Lower leg skin (tissue), 4 donors: ENCODE measurements around the gene NEGR1. TPM values are rescaled to one million over a fixed set of nuclear protein-coding genes. Genes with fewer than 3 reads are reported as not detected.

Source experiments
- DNase-seq, 2 donors: peaks; one replicate each; pipeline ENCODE4 v3.0.0-alpha.2; 2019; ENCODE audit warnings: low spot score in 2 of 2
- H3K4me3 ChIP-seq: fragments of 200-600 bp; sonication (generic); 2 replicates; pipeline ENCODE4 v1.5.1; 2017; ENCODE audit warnings: mild to moderate bottlenecking, low read depth; ENCODE audit not compliant: poor library complexity, severe bottlenecking
- CTCF ChIP-seq, 3 donors: fragments of 450-650 bp; IDR thresholded peaks; one replicate each; pipeline ENCODE4 v1.5.1; 2016; ENCODE audit warnings: antibody characterized with exemption in 3 of 3, mild to moderate bottlenecking in 3 of 3, moderate library complexity in 2 of 3
- POLR2A ChIP-seq, 2 donors: fragments of 450-650 bp; IDR thresholded peaks; one replicate each; pipeline ENCODE4 v1.6.1; 2016 to 2017; ENCODE audit warnings: antibody characterized with exemption in 2 of 2, mild to moderate bottlenecking in 1 of 2, moderate library complexity in 1 of 2
- WGBS, 2 donors: methylation state at CpG; one replicate each; pipeline ENCODE4 v1.1.5; 2018; 5-methylcytosine and 5-hydroxymethylcytosine counted together
- intact Hi-C: fragments of 100-400 bp; cut with DNase I; formaldehyde crosslinking; loops from one replicate; pipeline ENCODE4 v1.15.0; 2023; ENCODE audit warnings: low total_unique reads
- total RNA-seq, 4 donors: library from RNA; depleted of rRNA; stranded (reverse); fragments of >200 nt; gene quantifications; one replicate each; pipeline ENCODE4 v1.1.0, GENCODE V29; 2016

NEGR1 gene
- 10 to 100 TPM in 1 of 4 donors, 1 to 10 TPM in 3; 4.1 to 13.6 (median 6.0) TPM for total RNA-seq

- intact Hi-C loops: no loop called here
- H3K4me3 ChIP-seq: peak within 1 kb of the TSS; percentile 96
- no peak for TF ChIP-seq CTCF (IDR thresholded peaks at IDR 0.05)
- no peak for TF ChIP-seq POLR2A (IDR thresholded peaks at IDR 0.05)
- peak; percentile 76 to 96 for DNase-seq
- 1 to 2% methylated on average over 50 to 51 of the region's 54 CpGs for WGBS, 2 donors
These were observed at the start of gene NEGR1 for GRCh38 chr1:72282271-72283021. Gene NEGR1 (minus strand): TSS chr1:72282539.

GRCh38 chr1:72326494-72326893 lies 44.2 kb upstream of the NEGR1 start:
- no peak overlapping the region for H3K4me3 ChIP-seq
- TF ChIP-seq POLR2A (IDR thresholded peaks at IDR 0.05): no peak
- no peak for TF ChIP-seq CTCF (IDR thresholded peaks at IDR 0.05)
- intact Hi-C loops: no loop called here
- no peak for DNase-seq
- 65% methylated on average over 2 of the region's 2 CpGs; no CpG with 5 or more reads in 1 of the 2 donors for WGBS, 2 donors

GRCh38 chr1:72324451-72324850 lies 42.1 kb upstream of the NEGR1 start:
- intact Hi-C loops: no loop called here
- no peak overlapping the region for H3K4me3 ChIP-seq
- WGBS, 2 donors: 83% methylated on average over 1 of the region's 1 CpG; no CpG with 5 or more reads in 1 of the 2 donors
- DNase-seq: no peak
- no peak for TF ChIP-seq CTCF (IDR thresholded peaks at IDR 0.05)
- no peak for TF ChIP-seq POLR2A (IDR thresholded peaks at IDR 0.05)

- intact Hi-C loops: no loop called here
- TF ChIP-seq CTCF (IDR thresholded peaks at IDR 0.05) (no peak), POLR2A (IDR thresholded peaks at IDR 0.05) (no peak)
- 82% methylated on average over 3 of the region's 3 CpGs; no CpG with 5 or more reads in 1 of the 2 donors for WGBS, 2 donors
- no peak overlapping the region for H3K4me3 ChIP-seq
- DNase-seq: no peak
These were observed 40.6 kb upstream of the NEGR1 start for GRCh38 chr1:72322910-72323309.

DNA sequence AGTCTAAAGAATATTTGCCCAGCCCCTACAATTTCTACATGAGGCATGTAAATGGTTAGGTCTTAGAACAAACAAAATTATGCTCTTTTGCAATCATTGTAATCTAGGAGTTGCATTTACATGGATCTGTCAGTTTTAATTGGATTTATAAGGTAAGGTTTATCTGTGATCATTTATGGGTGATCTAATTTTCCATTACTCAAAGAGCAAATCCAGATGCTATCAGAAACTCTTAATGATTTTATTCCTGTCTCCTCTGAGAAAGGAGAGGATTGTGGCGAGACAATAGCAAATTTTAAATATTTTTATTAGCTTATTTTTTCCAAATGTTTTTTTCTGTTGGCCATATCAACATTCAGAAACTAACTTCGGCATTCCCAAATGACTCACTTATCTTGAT lies 14.2 kb upstream of the NEGR1 start:
- intact Hi-C loops: no loop called here
- 66 to 73% methylated on average over 2 of the region's 2 CpGs for WGBS, 2 donors
- TF ChIP-seq POLR2A (IDR thresholded peaks at IDR 0.05) (no peak), CTCF (IDR thresholded peaks at IDR 0.05) (no peak)
- DNase-seq: no peak
- no peak overlapping the region for H3K4me3 ChIP-seq

- TF ChIP-seq POLR2A (IDR thresholded peaks at IDR 0.05) (no peak), CTCF (IDR thresholded peaks at IDR 0.05) (no peak)
- DNase-seq: no peak
- no peak overlapping the region for H3K4me3 ChIP-seq
- intact Hi-C loops: no loop called here
These were observed 6.5 kb upstream of the NEGR1 start for GRCh38 chr1:72288886-72289285.
